ENCODE results near the gene ACAP3.

- no peak for TF ChIP-seq CTCF (IDR thresholded peaks at IDR 0.05; ENCODE audit: low read length)
- no peak for TF ChIP-seq EZH2 (optimal IDR thresholded peaks at IDR 0.05; ENCODE audit: low read depth, low read length)
Measured at GRCh38 chr1:1275836-1276235, 31.9 kb downstream of the ACAP3 start.

Data from MM.1S (cell line).